Inflammatory macrophage (primary cell): Measurements from ENCODE around the gene DHDH.
"Not testable (repeated sequence)": the region's sequence is repeated elsewhere in the genome, so short reads cannot be mapped to it uniquely, and the experiment has no call there.

ENCODE experiments used
- DNase-seq, 2 donors: peaks; one replicate each; pipeline ENCODE4 v3.0.0-alpha.2; 2020 to 2022
- total RNA-seq, 18 experiments: gene quantifications; one replicate each; lab custom pipeline; 2026; ENCODE audit warnings: mixed read lengths in 6 of 18, inconsistent platforms in 2 of 18; lab: John Stamatoyannopoulos, UW

DHDH gene
- 0.06 to 2.2 (median 0.96) reads per million in 18 experiments for total RNA-seq

- peak; percentile 71 to 82 for DNase-seq
Observed at GRCh38 chr19:48933382-48933932, at the start of gene DHDH. Gene DHDH, plus strand, starts transcription at chr19:48933699. Its CDS starts 23 bp downstream, at chr19:48933722.

- DNase-seq: no peak
Observed at GRCh38 chr19:48883726-48884125, 49.8 kb upstream of the DHDH start.

GRCh38 chr19:48887861-48888612 is 45.5 kb upstream of the DHDH start:
- no peak for DNase-seq

GRCh38 chr19:48889496-48889895 is 44.0 kb upstream of the DHDH start:
- not testable (repeated sequence) for DNase-seq

- DNase-seq: no peak
Observed at GRCh38 chr19:48890551-48890950, 42.9 kb upstream of the DHDH start.

- DNase-seq: no peak
Observed at GRCh38 chr19:48895226-48895625, 38.3 kb upstream of the DHDH start.

GRCh38 chr19:48896191-48896720 is 37.2 kb upstream of the DHDH start:
- no peak for DNase-seq

GRCh38 chr19:48897181-48897580 is 36.3 kb upstream of the DHDH start:
- DNase-seq: no peak

GRCh38 chr19:48899386-48899749 is 34.1 kb upstream of the DHDH start:
- DNase-seq: not testable (repeated sequence)

GRCh38 chr19:48899781-48900476 is 33.6 kb upstream of the DHDH start, which contains the start of gene NUCB1:
Gene NUCB1, plus strand, starts transcription at chr19:48900312. Its CDS starts 485 bp downstream, at chr19:48900797.
- DNase-seq: peak; percentile 100

GRCh38 chr19:48900477-48901406 is 32.8 kb upstream of the DHDH start:
- peak; percentile 53 to 64 for DNase-seq

- DNase-seq: not testable (repeated sequence)
Observed at GRCh38 chr19:48902291-48902690, 31.2 kb upstream of the DHDH start.

GRCh38 chr19:48903788-48904187 is 29.7 kb upstream of the DHDH start:
- DNase-seq: not testable (repeated sequence)

- no peak for DNase-seq
Observed at GRCh38 chr19:48905664-48906063, 27.8 kb upstream of the DHDH start.

- no peak for DNase-seq
Observed at GRCh38 chr19:48906324-48906723, 27.2 kb upstream of the DHDH start.

- peak; percentile 83 to 84 for DNase-seq
Observed at GRCh38 chr19:48907671-48908070, 25.8 kb upstream of the DHDH start.

GRCh38 chr19:48909424-48910077 is 23.9 kb upstream of the DHDH start:
- DNase-seq: not testable (repeated sequence)

GRCh38 chr19:48910803-48911202 is 22.7 kb upstream of the DHDH start:
- DNase-seq: no peak

GRCh38 chr19:48913114-48913889 is 20.2 kb upstream of the DHDH start:
- no peak for DNase-seq

GRCh38 chr19:48914181-48914580 is 19.3 kb upstream of the DHDH start:
- DNase-seq: no peak

GRCh38 chr19:48915757-48916156 is 17.7 kb upstream of the DHDH start:
- no peak for DNase-seq
